Measurements from ENCODE around the gene MYLK3. TPM values are rescaled to one million over a fixed set of nuclear protein-coding genes. Genes with fewer than 3 reads are reported as not detected.

MYLK3 gene
- polyA plus RNA-seq (2013, experiment 1 of 4), result 0.72 TPM
- polyA plus RNA-seq (2013, experiment 2 of 4), result 0.52 TPM
- 0.37 TPM for polyA plus RNA-seq (2013, experiment 3 of 4)
- polyA plus RNA-seq (2013, experiment 4 of 4), result 0.41 TPM

DNA sequence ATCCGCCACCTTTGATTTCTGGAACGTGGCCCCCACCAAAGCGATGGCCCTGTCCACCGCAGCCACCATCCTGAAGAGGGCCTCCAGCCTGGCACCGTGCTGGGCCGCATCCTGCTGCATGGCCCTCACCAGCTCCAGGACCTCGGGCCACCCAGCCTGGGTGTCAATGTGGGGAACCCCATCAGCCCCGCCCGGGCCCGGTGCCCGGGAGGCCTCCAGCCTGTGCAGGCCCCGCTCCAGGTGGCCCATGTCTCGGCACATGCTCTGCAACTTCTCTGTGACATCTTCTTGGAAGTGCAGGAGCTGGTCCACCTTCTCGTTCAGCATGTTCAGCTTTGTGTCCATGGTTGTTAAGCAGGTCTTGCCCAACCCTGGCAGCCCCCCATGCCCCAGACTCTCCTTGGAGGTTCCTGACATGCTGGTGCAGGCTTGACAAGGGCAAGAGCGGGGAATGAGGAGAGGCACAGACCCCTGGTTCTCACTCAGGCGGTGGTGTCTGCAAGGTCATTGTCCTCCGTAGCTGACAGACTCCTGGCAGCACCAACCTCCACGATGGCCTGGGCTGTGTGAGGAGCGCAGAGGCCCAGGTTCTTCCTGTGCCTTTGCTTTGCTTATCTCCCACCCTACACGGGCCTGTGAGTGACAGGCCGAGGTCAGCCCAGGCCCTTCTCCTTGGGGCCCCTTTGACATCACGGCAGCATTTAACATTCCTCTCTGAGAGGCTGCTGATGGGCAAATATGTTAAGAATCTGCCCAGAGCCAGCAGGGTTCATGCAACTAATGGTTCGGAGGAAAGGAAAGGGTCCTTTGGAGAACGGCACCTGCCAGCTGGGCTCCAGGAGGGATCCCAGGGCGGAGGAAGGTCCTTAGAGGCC, at the start of gene MYLK3:
TSS of gene MYLK3 (minus strand) at position 568 of the 875 bp plus-strand sequence. CDS start at position 417, 151 bp downstream.
- no peak within 1 kb of the TSS for H3K4me3 ChIP-seq (ENCODE audit: insufficient read depth, low read depth, low read length)
- WGBS, 2 experiments, result 74 to 77% methylated on average over 25 of the region's 25 CpGs
- H3K9me3 ChIP-seq (ENCODE audit: control insufficient read depth, low read length), result no peaks in the 10 kb centered on the region
- H3K27me3 ChIP-seq (ENCODE audit: control insufficient read depth, insufficient read depth, low read length, poor library complexity, severe bottlenecking), result no peaks in the 10 kb centered on the region
- peak within 1 kb of the TSS; percentile 72 for H3K27ac ChIP-seq (ENCODE audit: insufficient read depth, low read depth, low read length, poor library complexity, severe bottlenecking)
- no peaks in the 10 kb centered on the region for H3K36me3 ChIP-seq (ENCODE audit: control insufficient read depth, insufficient read depth, low read length)
- peaks cover 20% of the 10 kb centered on the region for H3K4me1 ChIP-seq (ENCODE audit: control insufficient read depth, insufficient read depth, low read length)

DNA sequence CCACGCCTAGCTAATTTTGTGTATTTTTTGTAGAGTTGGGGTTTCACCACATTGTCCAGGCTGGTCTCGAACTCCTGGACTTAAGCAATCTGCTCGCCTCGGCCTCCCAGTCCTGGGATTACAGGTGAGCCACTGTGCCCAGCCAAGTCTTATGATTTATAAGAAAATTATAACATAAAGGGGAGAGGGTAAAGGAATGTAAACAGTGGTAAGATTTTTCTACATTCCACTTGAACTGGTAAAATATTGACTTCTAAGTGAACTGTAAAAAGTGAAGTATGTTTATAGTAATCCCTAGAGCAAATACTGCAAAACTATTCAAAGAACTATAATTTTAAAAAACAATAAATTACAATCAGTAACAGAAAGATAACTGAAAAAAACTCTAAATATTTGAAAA, 49.4 kb upstream of the MYLK3 start:
- 93 to 96% methylated on average over 4 of the region's 4 CpGs for WGBS, 2 experiments
- no peak overlapping the region for H3K4me3 ChIP-seq (ENCODE audit: insufficient read depth, low read depth, low read length)
- no peak overlapping the region for H3K27ac ChIP-seq (ENCODE audit: insufficient read depth, low read depth, low read length, poor library complexity, severe bottlenecking)
- H3K9me3 ChIP-seq (ENCODE audit: control insufficient read depth, low read length), result no peaks in the 10 kb centered on the region
- peaks cover 2% of the 10 kb centered on the region for H3K36me3 ChIP-seq (ENCODE audit: control insufficient read depth, insufficient read depth, low read length)
- no peaks in the 10 kb centered on the region for H3K27me3 ChIP-seq (ENCODE audit: control insufficient read depth, insufficient read depth, low read length, poor library complexity, severe bottlenecking)
- no peaks in the 10 kb centered on the region for H3K4me1 ChIP-seq (ENCODE audit: control insufficient read depth, insufficient read depth, low read length)

- no peaks in the 10 kb centered on the region for H3K4me1 ChIP-seq (ENCODE audit: control insufficient read depth, insufficient read depth, low read length)
- no peaks in the 10 kb centered on the region for H3K9me3 ChIP-seq (ENCODE audit: control insufficient read depth, low read length)
- 95 to 100% methylated on average over 1 of the region's 1 CpG for WGBS, 2 experiments
Measured at GRCh38 chr16:46796764-46797269, 48.7 kb upstream of the MYLK3 start.

GRCh38 chr16:46793841-46794240, 45.7 kb upstream of the MYLK3 start:
- Histone ChIP-seq H3K36me3 (ENCODE audit: control insufficient read depth, insufficient read depth, low read length) (no peaks in the 10 kb centered on the region), H3K9me3 (ENCODE audit: control insufficient read depth, low read length) (no peaks in the 10 kb centered on the region), H3K27me3 (ENCODE audit: control insufficient read depth, insufficient read depth, low read length, poor library complexity, severe bottlenecking) (no peaks in the 10 kb centered on the region), H3K4me1 (ENCODE audit: control insufficient read depth, insufficient read depth, low read length) (no peaks in the 10 kb centered on the region), H3K27ac (ENCODE audit: insufficient read depth, low read depth, low read length, poor library complexity, severe bottlenecking) (no peak overlapping the region), H3K4me3 (ENCODE audit: insufficient read depth, low read depth, low read length) (no peak overlapping the region)
- WGBS, 2 experiments, result 75 to 85% methylated on average over 1 of the region's 1 CpG

More at GRCh38 chr16:46796764-46797269, 48.7 kb upstream of the MYLK3 start:
- Histone ChIP-seq H3K27ac (ENCODE audit: insufficient read depth, low read depth, low read length, poor library complexity, severe bottlenecking) (no peak overlapping the region), H3K36me3 (ENCODE audit: control insufficient read depth, insufficient read depth, low read length) (no peaks in the 10 kb centered on the region), H3K27me3 (ENCODE audit: control insufficient read depth, insufficient read depth, low read length, poor library complexity, severe bottlenecking) (no peaks in the 10 kb centered on the region), H3K4me3 (ENCODE audit: insufficient read depth, low read depth, low read length) (no peak overlapping the region)

- Histone ChIP-seq H3K27me3 (ENCODE audit: control insufficient read depth, insufficient read depth, low read length, poor library complexity, severe bottlenecking) (no peaks in the 10 kb centered on the region), H3K9me3 (ENCODE audit: control insufficient read depth, low read length) (no peaks in the 10 kb centered on the region), H3K4me3 (ENCODE audit: insufficient read depth, low read depth, low read length) (peak overlapping the region; percentile 51), H3K36me3 (ENCODE audit: control insufficient read depth, insufficient read depth, low read length) (no peaks in the 10 kb centered on the region), H3K4me1 (ENCODE audit: control insufficient read depth, insufficient read depth, low read length) (no peaks in the 10 kb centered on the region), H3K27ac (ENCODE audit: insufficient read depth, low read depth, low read length, poor library complexity, severe bottlenecking) (no peak overlapping the region)
- 92 to 93% methylated on average over 8 of the region's 8 CpGs for WGBS, 2 experiments
Measured at GRCh38 chr16:46790599-46791270, 42.6 kb upstream of the MYLK3 start.

GRCh38 chr16:46789499-46790414, 41.6 kb upstream of the MYLK3 start:
- 39 to 42% methylated on average over 40 to 43 of the region's 43 CpGs for WGBS, 2 experiments
- Histone ChIP-seq H3K4me3 (ENCODE audit: insufficient read depth, low read depth, low read length) (peak overlapping the region; percentile 51), H3K27me3 (ENCODE audit: control insufficient read depth, insufficient read depth, low read length, poor library complexity, severe bottlenecking) (no peaks in the 10 kb centered on the region), H3K9me3 (ENCODE audit: control insufficient read depth, low read length) (no peaks in the 10 kb centered on the region), H3K36me3 (ENCODE audit: control insufficient read depth, insufficient read depth, low read length) (no peaks in the 10 kb centered on the region), H3K27ac (ENCODE audit: insufficient read depth, low read depth, low read length, poor library complexity, severe bottlenecking) (peak overlapping the region; percentile 28), H3K4me1 (ENCODE audit: control insufficient read depth, insufficient read depth, low read length) (no peaks in the 10 kb centered on the region)

GRCh38 chr16:46788891-46789474, 40.8 kb upstream of the MYLK3 start:
- no peaks in the 10 kb centered on the region for H3K4me1 ChIP-seq (ENCODE audit: control insufficient read depth, insufficient read depth, low read length)
- H3K9me3 ChIP-seq (ENCODE audit: control insufficient read depth, low read length), result no peaks in the 10 kb centered on the region
- no peak overlapping the region for H3K4me3 ChIP-seq (ENCODE audit: insufficient read depth, low read depth, low read length)
- H3K27me3 ChIP-seq (ENCODE audit: control insufficient read depth, insufficient read depth, low read length, poor library complexity, severe bottlenecking), result no peaks in the 10 kb centered on the region
- H3K27ac ChIP-seq (ENCODE audit: insufficient read depth, low read depth, low read length, poor library complexity, severe bottlenecking), result no peak overlapping the region
- H3K36me3 ChIP-seq (ENCODE audit: control insufficient read depth, insufficient read depth, low read length), result no peaks in the 10 kb centered on the region
- 76 to 85% methylated on average over 2 to 3 of the region's 3 CpGs for WGBS, 2 experiments

DNA sequence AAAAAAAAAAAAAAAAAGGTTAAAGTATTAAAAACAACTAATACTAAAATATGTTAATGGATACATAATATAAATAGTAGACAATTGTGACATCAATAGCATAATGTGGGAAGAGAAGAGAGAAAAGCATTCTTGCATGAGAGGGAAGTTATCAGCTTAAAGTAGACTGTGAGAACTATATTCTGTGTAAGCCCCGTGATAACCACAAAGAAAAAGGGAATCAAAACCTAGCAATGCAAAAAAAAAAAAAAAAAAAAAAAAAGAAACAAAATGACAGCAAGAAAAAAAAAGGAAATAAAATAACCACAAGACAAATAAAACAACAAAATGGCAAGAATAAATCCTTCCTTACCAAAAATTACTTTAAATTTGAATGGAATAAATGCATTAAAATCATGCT, 39.8 kb upstream of the MYLK3 start:
- WGBS, 2 experiments, result no CpG with 5 or more reads among the region's 1 CpG
- H3K27ac ChIP-seq (ENCODE audit: insufficient read depth, low read depth, low read length, poor library complexity, severe bottlenecking), result no peak overlapping the region
- H3K4me1 ChIP-seq (ENCODE audit: control insufficient read depth, insufficient read depth, low read length), result no peaks in the 10 kb centered on the region
- no peak overlapping the region for H3K4me3 ChIP-seq (ENCODE audit: insufficient read depth, low read depth, low read length)
- no peaks in the 10 kb centered on the region for H3K36me3 ChIP-seq (ENCODE audit: control insufficient read depth, insufficient read depth, low read length)
- H3K27me3 ChIP-seq (ENCODE audit: control insufficient read depth, insufficient read depth, low read length, poor library complexity, severe bottlenecking), result no peaks in the 10 kb centered on the region
- no peaks in the 10 kb centered on the region for H3K9me3 ChIP-seq (ENCODE audit: control insufficient read depth, low read length)

DNA sequence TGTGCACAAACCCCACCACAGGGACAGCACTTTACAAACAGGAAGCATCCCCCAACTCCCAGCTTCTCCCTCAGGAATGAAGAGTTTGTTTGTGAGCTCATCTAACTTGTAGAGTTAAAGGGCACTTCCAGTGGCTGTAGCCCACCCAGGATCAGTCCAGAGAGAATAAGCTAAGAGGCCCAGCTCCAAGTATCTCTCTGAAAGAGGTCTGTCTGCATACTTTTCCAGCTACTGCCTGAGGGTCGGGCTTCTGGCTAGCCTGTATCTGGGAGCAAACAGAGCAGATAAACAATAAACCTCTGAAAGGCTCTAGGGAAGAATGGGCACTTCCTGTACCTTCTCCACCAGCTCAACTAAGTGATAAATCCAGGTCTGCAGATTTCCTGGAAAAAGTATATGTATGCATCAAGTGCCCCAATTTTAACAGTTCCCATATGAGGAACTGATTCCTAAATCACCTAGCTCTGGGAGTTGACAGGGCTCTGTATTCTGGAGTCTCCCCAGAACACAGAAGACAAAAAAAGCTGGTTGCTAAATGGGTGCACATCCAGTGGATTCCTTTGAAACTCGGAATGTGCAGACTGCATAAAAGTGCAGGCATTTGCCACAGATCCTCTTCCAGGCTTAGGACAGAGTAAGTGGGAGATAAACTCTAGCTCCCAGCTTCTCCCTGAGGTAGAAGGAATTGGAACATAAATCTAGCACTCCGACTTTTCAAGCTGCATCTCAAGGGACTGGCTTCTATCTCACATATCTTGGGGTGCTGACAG, 37.1 kb upstream of the MYLK3 start:
- Histone ChIP-seq H3K36me3 (ENCODE audit: control insufficient read depth, insufficient read depth, low read length) (no peaks in the 10 kb centered on the region), H3K9me3 (ENCODE audit: control insufficient read depth, low read length) (no peaks in the 10 kb centered on the region), H3K4me1 (ENCODE audit: control insufficient read depth, insufficient read depth, low read length) (no peaks in the 10 kb centered on the region), H3K27me3 (ENCODE audit: control insufficient read depth, insufficient read depth, low read length, poor library complexity, severe bottlenecking) (no peaks in the 10 kb centered on the region), H3K4me3 (ENCODE audit: insufficient read depth, low read depth, low read length) (no peak overlapping the region), H3K27ac (ENCODE audit: insufficient read depth, low read depth, low read length, poor library complexity, severe bottlenecking) (no peak overlapping the region)
- WGBS, 2 experiments, result 80 to 85% methylated on average over 3 of the region's 3 CpGs
